ENCODE data around the gene SLCO1A2. TPM values are rescaled to one million over a fixed set of nuclear protein-coding genes. Genes with fewer than 3 reads are reported as not detected.

SLCO1A2 gene
- 10.8 and 25.2 TPM in 2 replicates for total RNA-seq (2014; rRNA removed; shearing (Covaris generic))
- polyA plus RNA-seq (2016; fragmentation: Nextera tagmentation; extraction: Ambion mirVana): 9.7 and 10.2 TPM in 2 replicates
- long read RNA-seq, partial matches to known transcripts: 0 of 3 reads
- long read RNA-seq, other reads (novel, unspliced or antisense): 3 of 3 reads

GRCh38 chr12:21334771-21335325 lies at the start of gene SLCO1A2:
SLCO1A2 (minus strand) TSS chr12:21334917; CDS start chr12:21334647, 270 bp downstream.
- peaks cover 28% of the 10 kb centered on the region for H3K36me3 Mint-ChIP-seq (ENCODE audit: low read depth)
- Histone ChIP-seq H3K9me2 (ENCODE audit: insufficient read depth) (no peaks in the 10 kb centered on the region), H4K20me1 (replicated peaks; ENCODE audit: insufficient read depth) (no peaks in the 10 kb centered on the region), H3K4me1 (ENCODE audit: insufficient read depth) (peaks cover 17% of the 10 kb centered on the region), H3K36me3 (ENCODE audit: insufficient read depth) (peaks cover 24% of the 10 kb centered on the region; the same call in 1 of the 2 replicates), H2AFZ (no peak within 1 kb of the TSS), H3K4me3 (no peak within 1 kb of the TSS), H3K27ac (ENCODE audit: low read depth) (no peak within 1 kb of the TSS), H3K79me2 (replicated peaks; ENCODE audit: insufficient read depth) (no peaks in the 10 kb centered on the region), H3F3A (replicated peaks; ENCODE audit: low read depth) (no peaks in the 10 kb centered on the region), H3K4me2 (no peak within 1 kb of the TSS), H3K27me3 (ENCODE audit: insufficient read depth) (no peaks in the 10 kb centered on the region)
- no peak within 1 kb of the TSS for H3K27ac Mint-ChIP-seq
- H3K9me3 Mint-ChIP-seq: peaks cover 30% of the 10 kb centered on the region
- H3K4me1 Mint-ChIP-seq: peaks cover 16% of the 10 kb centered on the region
- no peak for DNase-seq (ENCODE audit: low spot score)
- TF ChIP-seq EZH2 (IDR thresholded peaks at IDR 0.05; ENCODE audit: low read depth, unreplicated experiment) (no peak), ZNF331 (CRISPR knock-in tag; IDR thresholded peaks at IDR 0.05; ENCODE audit: low read depth) (no peak), ZNF114 (CRISPR knock-in tag; IDR thresholded peaks at IDR 0.05) (no peak), JUNB (IDR thresholded peaks at IDR 0.05; ENCODE audit: unreplicated experiment) (no peak), STAT1 (IDR thresholded peaks at IDR 0.05; ENCODE audit: unreplicated experiment) (no peak), POLR2AphosphoS5 (IDR thresholded peaks at IDR 0.05; ENCODE audit: low read depth) (no peak), NANOG (IDR thresholded peaks at IDR 0.05; ENCODE audit: borderline replicate concordance) (no peak), CREB1 (CRISPR knock-in tag; IDR thresholded peaks at IDR 0.05; ENCODE audit: low read depth) (no peak)
- TF ChIP-seq, protein P1, sequence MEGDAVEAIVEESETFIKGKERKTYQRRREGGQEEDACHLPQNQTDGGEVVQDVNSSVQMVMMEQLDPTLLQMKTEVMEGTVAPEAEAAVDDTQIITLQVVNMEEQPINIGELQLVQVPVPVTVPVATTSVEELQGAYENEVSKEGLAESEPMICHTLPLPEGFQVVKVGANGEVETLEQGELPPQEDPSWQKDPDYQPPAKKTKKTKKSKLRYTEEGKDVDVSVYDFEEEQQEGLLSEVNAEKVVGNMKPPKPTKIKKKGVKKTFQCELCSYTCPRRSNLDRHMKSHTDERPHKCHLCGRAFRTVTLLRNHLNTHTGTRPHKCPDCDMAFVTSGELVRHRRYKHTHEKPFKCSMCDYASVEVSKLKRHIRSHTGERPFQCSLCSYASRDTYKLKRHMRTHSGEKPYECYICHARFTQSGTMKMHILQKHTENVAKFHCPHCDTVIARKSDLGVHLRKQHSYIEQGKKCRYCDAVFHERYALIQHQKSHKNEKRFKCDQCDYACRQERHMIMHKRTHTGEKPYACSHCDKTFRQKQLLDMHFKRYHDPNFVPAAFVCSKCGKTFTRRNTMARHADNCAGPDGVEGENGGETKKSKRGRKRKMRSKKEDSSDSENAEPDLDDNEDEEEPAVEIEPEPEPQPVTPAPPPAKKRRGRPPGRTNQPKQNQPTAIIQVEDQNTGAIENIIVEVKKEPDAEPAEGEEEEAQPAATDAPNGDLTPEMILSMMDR (conservative IDR thresholded peaks at IDR 0.05; ENCODE audit: low read depth in 2 of 2): no peak
- TF ChIP-seq, protein P2, sequence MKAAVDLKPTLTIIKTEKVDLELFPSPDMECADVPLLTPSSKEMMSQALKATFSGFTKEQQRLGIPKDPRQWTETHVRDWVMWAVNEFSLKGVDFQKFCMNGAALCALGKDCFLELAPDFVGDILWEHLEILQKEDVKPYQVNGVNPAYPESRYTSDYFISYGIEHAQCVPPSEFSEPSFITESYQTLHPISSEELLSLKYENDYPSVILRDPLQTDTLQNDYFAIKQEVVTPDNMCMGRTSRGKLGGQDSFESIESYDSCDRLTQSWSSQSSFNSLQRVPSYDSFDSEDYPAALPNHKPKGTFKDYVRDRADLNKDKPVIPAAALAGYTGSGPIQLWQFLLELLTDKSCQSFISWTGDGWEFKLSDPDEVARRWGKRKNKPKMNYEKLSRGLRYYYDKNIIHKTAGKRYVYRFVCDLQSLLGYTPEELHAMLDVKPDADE (IDR thresholded peaks at IDR 0.05): no peak
- TF ChIP-seq, protein P3, sequence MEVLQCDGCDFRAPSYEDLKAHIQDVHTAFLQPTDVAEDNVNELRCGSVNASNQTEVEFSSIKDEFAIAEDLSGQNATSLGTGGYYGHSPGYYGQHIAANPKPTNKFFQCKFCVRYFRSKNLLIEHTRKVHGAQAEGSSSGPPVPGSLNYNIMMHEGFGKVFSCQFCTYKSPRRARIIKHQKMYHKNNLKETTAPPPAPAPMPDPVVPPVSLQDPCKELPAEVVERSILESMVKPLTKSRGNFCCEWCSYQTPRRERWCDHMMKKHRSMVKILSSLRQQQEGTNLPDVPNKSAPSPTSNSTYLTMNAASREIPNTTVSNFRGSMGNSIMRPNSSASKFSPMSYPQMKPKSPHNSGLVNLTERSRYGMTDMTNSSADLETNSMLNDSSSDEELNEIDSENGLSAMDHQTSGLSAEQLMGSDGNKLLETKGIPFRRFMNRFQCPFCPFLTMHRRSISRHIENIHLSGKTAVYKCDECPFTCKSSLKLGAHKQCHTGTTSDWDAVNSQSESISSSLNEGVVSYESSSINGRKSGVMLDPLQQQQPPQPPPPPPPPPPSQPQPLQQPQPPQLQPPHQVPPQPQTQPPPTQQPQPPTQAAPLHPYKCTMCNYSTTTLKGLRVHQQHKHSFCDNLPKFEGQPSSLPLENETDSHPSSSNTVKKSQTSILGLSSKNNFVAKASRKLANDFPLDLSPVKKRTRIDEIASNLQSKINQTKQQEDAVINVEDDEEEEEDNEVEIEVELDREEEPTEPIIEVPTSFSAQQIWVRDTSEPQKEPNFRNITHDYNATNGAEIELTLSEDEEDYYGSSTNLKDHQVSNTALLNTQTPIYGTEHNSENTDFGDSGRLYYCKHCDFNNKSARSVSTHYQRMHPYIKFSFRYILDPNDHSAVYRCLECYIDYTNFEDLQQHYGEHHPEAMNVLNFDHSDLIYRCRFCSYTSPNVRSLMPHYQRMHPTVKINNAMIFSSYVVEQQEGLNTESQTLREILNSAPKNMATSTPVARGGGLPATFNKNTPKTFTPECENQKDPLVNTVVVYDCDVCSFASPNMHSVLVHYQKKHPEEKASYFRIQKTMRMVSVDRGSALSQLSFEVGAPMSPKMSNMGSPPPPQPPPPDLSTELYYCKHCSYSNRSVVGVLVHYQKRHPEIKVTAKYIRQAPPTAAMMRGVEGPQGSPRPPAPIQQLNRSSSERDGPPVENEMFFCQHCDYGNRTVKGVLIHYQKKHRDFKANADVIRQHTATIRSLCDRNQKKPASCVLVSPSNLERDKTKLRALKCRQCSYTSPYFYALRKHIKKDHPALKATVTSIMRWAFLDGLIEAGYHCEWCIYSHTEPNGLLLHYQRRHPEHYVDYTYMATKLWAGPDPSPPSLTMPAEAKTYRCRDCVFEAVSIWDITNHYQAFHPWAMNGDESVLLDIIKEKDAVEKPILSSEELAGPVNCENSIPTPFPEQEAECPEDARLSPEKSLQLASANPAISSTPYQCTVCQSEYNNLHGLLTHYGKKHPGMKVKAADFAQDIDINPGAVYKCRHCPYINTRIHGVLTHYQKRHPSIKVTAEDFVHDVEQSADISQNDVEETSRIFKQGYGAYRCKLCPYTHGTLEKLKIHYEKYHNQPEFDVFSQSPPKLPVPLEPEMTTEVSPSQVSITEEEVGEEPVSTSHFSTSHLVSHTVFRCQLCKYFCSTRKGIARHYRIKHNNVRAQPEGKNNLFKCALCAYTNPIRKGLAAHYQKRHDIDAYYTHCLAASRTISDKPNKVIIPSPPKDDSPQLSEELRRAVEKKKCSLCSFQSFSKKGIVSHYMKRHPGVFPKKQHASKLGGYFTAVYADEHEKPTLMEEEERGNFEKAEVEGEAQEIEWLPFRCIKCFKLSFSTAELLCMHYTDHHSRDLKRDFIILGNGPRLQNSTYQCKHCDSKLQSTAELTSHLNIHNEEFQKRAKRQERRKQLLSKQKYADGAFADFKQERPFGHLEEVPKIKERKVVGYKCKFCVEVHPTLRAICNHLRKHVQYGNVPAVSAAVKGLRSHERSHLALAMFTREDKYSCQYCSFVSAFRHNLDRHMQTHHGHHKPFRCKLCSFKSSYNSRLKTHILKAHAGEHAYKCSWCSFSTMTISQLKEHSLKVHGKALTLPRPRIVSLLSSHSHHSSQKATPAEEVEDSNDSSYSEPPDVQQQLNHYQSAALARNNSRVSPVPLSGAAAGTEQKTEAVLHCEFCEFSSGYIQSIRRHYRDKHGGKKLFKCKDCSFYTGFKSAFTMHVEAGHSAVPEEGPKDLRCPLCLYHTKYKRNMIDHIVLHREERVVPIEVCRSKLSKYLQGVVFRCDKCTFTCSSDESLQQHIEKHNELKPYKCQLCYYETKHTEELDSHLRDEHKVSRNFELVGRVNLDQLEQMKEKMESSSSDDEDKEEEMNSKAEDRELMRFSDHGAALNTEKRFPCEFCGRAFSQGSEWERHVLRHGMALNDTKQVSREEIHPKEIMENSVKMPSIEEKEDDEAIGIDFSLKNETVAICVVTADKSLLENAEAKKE (CRISPR knock-in tag; IDR thresholded peaks at IDR 0.05): no peak
- H3K27me3 Mint-ChIP-seq (ENCODE audit: insufficient read depth, low read depth, poor library complexity): no peaks in the 10 kb centered on the region
- H3K4me3 Mint-ChIP-seq: no peak within 1 kb of the TSS
- no peak for ATAC-seq

Data from GM23338 (cell line).